GM19351 (cell line): ENCODE data around the gene TECPR1.

Source experiments
- ATAC-seq: cut with Tn5 transposase; IDR thresholded peaks from one replicate; pipeline ENCODE4 v1.9.1; 2021; ENCODE audit warnings: mild to moderate bottlenecking, moderate library complexity; ENCODE audit not compliant: unreplicated experiment

The TECPR1 gene

DNA sequence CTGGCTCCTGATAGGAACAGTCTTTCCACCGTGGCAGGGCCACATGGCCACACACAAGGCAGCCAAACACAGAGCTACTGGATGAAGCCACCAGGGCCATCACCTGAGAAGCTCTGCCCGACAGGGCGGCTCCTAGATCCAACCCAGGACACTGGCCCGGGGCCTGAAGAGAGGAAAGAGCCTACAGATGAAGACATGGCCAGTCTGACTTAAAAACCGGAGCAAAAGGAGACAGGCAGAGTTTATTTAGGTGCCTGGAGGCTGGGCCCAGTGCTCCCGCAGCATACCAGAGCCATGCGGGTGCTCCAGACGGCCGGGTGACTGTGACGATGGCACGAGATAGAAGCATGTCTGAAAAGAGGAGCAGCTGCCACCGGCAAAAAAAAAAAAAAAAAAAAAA is 3.9 kb downstream of the TECPR1 start:
- ATAC-seq: no peak

DNA sequence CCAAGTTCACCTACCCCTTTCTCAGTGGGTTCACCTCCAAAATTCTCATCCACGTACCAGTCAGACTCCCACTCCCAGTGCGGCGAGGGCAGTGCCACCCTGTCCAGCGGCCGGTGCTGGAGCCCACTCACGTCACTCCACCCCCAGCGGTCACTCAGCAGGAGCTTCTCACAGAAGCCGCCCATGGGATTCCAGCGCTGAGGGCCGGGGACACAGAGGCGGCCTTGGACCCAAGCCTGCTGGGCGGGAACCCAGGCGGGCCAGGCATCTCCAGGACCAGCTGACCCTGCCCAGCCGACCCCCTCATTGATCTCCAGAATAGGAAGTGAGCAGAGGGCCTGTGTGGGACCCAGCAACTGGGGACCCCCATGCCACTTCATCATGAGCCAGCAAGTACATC is 7.2 kb downstream of the TECPR1 start:
- no peak for ATAC-seq

DNA sequence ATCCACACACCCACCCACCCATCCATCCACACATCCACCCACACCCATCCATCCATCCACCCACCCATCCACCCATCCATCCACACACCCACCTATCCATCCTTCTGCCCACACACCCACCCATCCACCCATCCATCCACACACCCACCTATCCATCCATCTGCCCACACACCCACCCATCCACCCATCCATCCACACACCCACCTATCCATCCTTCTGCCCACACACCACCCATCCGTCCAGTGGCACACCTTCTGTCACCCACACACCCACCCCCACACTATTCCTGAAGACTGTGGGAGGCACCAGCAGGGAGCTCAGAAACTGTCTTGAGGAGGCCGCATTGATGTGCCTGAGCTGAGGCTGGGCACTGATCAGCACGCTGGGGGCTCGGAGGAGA is 9.1 kb downstream of the TECPR1 start:
- no peak for ATAC-seq

DNA sequence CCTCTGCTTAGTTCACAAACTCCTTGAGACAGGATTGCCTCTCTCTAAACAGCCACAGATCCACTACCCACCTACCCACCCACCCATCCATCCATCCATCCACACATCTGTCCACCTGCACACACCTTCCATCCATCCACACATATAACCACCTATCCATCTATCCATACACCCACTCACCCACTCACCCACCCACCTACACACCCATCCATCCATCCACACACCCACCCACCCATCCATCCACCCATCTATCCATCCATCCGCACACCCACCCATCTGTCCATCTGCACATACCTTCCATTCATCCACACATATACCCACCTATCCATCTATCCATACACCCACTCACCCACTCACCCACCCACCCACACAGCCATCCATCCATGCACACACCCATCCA is 9.7 kb downstream of the TECPR1 start:
- ATAC-seq: no peak

DNA sequence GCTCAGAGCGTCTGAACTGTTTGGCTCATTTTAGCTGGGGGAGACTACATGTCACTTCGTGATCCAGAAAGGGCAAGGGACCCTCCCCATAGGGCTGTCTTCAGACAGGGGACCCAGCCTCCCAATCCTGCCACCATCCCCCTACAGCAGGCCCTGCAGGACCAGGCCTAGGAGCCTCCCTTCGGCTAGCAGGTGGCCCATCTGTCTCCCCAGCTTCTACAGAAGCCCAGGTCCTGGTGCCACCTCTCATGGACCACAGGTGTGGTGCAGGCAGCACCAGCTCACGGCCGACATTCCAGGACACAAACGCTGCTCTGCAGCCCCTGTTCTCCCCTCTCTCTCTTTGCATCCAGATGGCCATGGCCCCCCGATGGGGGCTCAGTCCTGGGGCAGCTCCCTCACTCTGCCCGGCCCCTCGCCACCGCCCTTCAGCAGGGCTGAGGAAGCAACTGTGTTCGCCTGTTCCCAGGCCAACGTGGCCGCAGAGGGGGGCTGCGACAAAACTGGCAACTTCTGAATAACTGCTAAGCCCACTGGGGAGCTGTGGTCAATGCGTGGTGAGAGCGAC is 10.3 kb downstream of the TECPR1 start:
- ATAC-seq: peak; percentile 20

DNA sequence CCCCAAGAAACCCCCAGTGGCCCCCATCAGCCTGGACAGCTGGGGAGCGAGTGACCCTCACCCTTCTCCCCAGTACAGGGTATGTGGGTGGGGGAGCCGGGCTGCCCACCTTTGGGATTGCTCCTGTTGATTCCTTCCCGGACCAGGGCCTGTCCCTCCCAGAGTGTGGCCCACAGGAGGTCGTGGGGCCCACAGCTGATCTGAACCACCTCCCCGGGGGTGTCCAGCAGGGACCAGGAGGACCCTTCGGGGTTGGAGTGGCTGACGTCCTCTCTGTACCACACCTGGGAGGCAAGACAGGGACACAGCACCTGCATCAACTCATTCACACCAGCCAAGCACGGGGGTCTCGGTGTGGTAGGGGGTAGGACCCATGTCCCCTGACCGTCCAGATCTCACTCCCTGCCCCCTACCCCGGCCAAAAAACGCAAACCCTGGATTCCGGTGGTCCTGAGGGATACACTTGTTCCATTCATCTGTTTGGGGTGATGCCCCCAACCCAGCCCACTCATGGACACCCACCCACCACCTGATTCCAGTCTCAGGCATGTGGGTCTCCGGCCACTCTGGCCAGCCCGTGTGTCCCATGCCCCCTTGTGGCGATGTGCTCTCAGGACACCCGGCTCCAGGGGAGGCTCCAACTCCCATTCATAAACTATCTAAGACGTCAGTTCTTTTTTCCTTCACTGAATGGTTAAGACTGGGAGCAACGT is 10.9 kb downstream of the TECPR1 start:
- peak; percentile 76 for ATAC-seq

DNA sequence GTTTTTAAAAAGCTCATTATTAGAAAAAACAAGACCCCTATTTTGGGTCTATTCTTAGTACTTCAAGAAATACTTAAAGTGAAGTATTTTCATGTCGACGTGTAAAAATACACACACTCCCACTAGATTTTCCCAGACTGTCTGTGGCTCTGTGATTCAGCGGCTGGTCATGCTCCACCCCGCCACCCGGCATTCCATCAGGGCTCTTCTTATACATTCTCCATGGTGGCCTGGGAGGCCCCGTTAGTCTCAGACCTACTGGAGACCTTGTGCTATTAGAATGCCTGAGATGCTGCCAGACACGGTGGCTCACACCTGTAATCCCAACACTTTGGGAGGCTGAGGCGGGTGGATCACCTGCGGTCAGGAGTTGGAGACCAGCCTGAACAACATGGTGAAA is 13.1 kb downstream of the TECPR1 start:
- ATAC-seq: no peak

DNA sequence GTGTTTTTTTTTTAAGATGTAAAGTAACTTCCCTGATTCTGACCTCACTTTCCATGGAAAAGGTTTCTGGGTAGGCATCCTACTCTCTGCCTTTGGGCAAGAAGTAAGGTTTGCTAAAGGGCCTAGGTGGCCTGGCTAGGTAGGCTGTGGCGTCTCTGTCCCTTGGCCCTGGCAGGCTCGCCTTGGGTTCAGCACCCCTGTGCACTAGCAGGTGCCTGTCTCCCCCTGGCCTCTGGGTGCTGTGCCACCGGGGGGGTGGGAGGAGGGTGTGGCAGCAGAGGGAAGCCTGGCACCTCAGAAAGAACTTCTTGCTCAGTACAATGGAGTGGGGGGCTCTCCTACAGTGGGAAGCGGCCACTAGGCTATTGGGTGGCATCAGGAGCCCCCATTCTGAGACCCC is 14.0 kb downstream of the TECPR1 start:
- ATAC-seq: no peak

DNA sequence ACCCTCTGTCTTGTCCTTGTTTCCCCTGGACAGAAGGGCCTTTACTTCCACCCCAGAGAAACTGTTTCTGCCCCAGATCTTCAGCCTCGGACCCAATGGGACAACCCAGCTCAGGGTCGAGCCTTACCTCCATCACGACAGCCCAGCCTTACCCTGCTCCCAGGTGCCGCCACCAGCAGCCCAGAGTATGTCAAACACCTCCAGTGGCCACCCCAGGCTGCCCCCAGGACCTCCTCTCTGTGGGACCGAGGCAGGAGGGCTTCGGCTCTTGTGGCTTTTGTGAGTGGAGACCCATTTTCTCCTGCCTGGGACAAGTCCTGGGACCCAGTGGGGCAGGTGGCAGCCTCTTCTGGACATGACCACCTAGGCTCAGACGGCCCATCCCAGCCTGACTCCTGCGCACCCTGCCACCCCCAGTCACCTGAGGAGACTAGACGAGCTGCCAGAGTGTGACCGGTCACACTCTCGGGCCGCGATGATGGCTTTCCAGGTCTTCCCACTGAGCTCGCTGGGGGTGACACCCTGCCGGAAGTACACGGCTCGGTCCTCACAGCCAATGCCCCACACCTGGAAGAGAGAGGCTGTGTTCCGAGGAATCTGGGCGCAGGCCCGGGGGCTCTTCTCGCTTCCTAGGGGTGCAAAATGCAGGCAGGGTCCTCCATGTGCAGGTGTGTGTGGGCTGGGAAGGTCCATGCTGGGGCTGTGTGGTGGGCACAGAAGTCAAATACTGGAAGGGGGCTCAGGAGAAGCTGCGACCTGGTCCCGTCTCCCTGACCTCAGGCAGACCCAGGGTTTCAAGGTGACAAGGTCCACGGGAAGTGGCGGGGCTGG is 15.5 kb downstream of the TECPR1 start:
- ATAC-seq: no peak

DNA sequence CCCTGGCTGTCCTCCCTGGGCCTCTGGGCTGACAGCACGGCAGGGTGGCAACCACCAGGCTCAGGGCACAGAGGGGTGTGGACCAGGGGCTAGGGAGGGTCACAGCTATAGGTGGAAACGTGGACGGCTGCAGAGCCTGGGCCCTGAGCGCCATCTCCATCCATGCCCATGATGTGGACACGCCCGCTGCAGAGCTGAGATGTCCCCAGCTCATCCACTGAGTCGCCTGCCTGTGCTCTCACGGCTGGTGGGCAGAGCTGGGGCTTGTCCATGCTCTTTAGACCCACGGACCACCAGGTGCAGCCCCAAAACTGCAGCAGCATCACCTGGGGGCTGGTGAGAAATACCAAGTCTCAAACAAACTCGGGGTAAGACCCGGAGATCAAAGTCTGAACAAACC is 16.1 kb downstream of the TECPR1 start:
- ATAC-seq: no peak

DNA sequence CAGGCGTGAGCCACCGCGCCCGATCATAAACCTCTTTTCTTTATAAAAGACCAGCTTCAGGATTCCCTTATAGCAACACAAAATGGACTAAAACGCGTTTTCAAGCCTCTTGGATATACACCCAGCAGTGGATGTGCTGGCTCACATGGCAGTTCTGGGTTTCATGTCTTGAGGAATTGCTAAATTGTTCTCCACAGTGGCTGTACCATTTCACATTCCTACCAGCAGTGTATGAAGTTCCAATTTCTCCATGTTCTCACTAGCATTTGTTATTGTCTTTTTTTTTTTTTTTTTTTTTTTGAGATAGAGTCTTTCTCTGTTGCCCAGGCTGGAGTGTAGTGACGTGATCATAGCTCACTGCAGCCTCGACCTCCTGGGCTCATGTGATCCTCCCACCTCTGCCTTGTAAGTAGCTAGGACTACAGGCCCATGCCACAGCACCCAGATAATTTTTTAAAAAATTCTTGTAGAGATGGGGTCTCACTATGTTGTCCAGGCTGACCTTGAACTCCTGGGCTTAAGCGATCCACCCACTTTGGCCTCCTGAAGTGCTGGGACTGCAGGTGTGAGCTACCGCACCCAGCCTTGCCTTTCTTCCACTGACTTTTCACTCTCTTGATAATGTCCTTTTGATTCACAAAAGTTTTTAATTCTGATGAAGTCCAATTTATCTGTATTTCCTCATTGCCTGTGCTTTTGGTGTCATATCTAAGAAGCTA is 17.4 kb downstream of the TECPR1 start:
- no peak for ATAC-seq

DNA sequence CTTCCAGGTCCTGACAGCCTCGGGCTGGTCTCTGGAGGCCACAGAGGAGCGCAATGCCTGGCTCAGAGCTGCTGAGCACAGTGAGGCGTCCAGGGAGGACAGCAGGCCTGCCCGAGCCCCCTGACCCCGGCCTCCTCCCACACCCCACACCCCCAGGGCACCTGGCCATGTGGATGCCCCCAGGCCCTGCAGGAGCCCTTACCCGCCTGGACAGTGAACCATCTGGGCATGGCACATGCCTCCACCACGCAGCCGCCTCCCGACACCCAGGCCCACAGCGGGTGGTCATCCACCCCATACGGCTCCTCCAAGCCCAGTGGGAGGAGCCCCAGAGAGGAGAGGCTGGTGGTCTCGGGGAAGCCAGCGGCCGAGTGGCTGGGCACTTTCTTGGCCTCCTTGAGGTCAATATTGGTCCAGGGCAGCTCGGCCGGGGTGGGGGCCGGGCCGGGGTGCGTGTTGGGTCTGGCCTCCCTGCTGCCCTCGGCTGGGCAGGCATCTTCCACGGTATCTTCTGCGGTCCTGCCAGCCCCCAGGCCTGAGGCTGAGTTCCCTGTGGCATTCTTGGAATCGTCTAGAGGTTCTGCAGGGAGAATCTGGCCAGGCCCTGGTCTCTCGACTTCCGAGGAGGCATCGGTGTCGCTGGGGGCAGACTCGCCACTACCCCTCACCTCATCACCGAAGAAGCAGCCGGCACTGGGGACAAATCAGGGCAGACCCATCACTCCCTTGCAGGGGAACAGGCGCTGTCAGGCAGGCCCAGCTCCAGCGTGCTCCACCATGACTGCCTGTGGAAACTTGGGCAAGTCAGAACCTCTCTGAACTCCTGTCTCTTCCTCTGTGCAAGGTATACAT is 18.6 kb downstream of the TECPR1 start:
- no peak for ATAC-seq

DNA sequence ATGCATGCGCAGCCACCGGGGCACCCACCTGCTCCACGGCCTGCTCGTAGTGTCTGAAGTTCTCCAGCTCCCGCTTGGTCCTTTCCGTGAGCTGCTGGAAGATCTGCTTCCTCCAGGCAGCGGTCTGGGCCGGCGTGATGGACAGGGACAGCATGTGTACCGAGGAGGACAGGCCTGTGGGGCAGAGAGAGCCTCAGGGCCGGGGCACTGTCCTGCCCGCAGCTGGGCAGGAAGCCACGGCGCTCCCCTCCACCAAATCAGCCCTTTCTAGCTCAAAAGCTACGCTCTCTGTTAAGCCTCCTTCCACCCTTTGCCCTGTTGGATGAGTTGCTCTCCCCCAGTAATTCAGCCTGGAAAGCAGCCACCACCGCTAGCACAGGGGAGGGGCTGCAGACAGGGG is 19.2 kb downstream of the TECPR1 start:
- no peak for ATAC-seq

DNA sequence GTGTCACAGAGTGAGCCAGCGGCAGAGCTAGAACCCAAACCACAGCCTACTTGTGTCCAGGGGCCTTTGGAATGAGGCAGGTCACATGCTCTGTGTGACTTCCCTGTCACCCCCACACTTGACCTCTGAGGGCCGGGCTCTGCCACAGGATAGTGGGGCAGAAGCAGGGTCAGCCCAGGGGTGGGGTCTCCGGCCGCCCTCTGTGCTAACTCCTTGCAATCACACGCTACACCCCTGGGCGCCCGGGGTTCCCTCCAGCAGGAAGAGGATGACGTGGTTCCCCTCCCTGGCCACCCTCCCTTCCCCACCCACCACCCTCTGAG is 19.8 kb downstream of the TECPR1 start:
- ATAC-seq: no peak

DNA sequence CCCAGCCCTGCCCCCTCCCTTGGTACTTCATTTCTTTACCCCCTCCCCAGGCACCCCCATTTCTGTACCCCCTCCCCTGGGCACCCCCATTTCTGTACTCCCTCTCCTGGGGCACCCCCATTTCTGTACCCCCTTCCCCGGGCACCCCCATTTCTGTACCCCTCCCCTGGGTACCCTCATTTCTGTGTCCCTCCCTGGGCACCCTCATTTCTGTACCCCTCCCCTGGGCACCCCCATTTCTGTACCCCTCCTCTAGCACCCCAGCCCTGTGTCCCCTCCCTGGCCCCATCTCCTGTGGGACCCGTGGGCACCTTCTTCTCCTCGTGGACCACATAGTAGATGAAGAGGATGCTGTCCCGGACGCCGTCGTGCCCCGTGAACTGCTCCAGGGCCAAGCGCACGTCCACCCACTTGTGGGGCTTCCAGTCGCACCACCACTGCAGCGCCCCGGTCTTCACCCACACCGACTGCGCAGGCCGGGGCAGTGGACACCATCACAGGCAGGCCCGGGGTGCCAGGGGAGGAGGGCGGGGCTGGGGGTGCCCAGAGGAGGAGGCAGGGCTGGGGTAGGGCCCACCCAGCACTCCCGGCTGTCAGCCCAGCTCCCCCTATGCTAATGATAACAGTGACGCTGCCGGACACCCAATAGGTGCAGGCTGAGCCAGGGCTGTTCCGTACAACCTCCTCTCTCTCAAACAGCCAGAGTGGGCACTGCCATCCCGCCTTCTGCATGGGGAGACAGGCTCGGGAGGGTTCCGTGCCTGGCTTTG is 20.4 kb downstream of the TECPR1 start:
- ATAC-seq: no peak

DNA sequence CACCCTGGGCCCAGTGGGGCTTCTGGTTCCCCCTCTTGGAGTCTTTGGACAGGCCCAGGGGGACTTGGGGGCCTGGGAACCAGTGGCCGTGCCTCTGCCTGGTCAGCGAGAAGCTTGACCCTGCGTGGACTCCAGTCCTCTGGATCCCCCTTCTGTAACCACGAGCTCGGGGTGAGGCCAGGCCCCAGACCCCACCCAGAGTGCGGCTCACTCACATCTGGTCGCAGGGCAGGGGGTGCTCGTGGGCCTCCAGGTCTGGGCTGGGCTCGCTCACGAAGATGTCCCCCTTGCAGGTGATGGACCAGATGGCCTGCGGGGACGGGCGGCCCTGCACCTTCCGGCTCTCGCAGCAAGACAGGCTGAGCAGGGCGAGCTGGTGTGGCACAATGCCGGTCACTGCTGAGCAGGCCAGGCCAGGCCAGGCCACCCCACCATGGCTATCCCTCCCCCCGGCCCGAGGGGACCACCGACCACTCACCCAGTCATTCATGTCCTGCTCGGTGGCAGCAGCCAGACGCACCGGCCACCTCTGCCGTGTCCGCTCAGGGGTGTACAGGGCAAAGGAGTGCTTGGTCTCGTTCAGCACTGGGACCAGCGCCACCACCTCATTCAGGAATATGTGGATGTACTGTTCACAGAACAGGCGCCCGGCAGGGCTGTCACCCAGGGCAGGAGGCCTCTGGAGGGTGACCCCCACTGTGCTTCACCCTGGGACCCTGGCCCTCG is 21.1 kb downstream of the TECPR1 start:
- ATAC-seq: no peak

DNA sequence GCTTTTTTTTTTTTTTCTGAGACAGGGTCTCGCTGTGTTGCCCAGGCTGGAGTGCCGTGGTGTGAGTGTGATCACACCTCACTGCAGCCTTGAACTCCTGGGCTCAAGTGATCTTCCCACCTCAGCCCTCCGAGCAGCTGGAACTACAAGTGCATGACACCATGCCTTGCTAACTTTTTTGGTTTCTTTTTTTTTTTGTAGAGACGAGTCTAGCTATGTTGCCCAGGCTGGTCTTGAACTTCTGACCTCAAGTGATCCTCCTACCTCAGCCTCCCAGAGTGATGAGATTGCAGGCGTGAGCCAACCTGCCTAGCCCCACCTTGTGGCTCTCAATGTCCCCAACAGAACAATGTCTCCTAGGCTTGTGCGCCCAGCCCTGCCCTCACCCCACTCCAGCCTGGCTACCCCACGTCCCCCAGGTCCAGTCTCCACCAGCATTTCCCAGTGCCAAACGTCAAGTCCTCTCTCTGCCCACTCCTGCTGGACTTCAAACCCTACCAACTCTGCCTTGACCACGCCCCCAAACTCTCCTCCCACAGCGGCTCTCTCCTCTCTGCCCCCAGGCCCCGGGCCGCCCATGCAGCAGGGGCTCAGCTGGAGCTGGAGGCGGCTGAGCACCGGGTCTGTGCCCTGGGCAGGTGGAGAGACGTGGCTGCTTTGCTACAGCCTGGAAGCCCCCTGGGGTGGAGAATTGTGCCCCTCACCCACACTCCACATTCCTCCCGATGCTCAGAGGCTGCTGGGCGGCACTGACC is 21.9 kb downstream of the TECPR1 start:
- no peak for ATAC-seq

DNA sequence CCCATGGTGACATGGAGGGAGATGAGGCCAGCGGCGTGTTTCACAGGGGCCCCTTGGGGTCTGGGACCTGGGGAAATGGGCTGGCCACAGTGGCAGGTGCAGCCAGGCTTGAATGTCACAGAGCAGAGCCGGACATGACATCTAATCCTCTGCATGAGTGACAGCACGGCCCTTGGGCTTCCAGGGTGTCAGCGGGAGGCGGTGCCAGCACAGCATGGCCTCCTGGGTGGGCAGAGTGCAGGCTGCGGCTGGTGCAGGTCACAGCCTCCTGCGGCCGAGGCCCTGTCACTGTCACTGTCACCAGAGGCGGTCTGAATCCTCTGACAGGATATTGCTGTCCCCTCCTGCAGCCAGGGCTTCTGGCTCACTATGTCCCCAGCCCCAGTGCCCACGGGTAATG is 22.6 kb downstream of the TECPR1 start:
- ATAC-seq: no peak

DNA sequence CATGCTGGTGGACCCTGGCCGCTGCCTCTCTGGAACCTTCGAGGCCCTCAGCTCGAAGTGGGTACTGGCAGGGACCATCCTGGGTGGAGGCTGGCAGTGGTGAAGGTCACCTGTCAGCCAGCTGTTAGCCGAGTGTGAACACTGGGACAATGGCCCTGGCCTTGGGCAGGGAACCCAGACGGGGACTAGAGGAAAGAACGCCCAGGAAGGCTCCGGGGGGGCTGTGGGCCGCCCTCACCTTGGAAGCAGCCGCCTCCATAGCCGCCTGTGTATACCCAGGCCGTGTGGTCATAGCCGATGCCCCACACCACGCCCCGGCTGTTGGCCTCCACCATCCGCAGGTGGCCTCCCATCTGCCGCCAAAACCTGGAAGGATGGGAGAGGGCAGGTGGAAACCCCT is 23.2 kb downstream of the TECPR1 start:
- no peak for ATAC-seq
